Endothelial cell of hepatic sinusoid (primary cell): ENCODE results near the gene GUCA1C.

ENCODE experiments used
- in situ Hi-C: cut with HindIII; loops from 2 replicates; pipeline ENCODE4 v1.10.0; 2017; ENCODE audit warnings: low sequenced_read_pairs

The GUCA1C gene

GRCh38 chr3:108953700-108954099 is at the start of gene GUCA1C:
TSS of gene GUCA1C (minus strand) at chr3:108953879. CDS start at chr3:108953762, 117 bp downstream.
- in situ Hi-C loops = no loop called here

GRCh38 chr3:108998436-108998835 is 44.8 kb upstream of the GUCA1C start:
- in situ Hi-C loops = no loop called here

GRCh38 chr3:108985844-108986243 is 32.2 kb upstream of the GUCA1C start:
- in situ Hi-C loops = no loop called here

- in situ Hi-C loops = no loop called here
Observed at GRCh38 chr3:108983051-108983450, 29.4 kb upstream of the GUCA1C start.

- in situ Hi-C loops = no loop called here
Observed at GRCh38 chr3:108976058-108976457, 22.4 kb upstream of the GUCA1C start.

- in situ Hi-C loops = no loop called here
Observed at GRCh38 chr3:108973019-108973418, 19.3 kb upstream of the GUCA1C start.

- in situ Hi-C loops = no loop called here
Observed at GRCh38 chr3:108972482-108972881, 18.8 kb upstream of the GUCA1C start.

- in situ Hi-C loops = no loop called here
Observed at GRCh38 chr3:108970561-108970960, 16.9 kb upstream of the GUCA1C start.

- in situ Hi-C loops = no loop called here
Observed at GRCh38 chr3:108966773-108967172, 13.1 kb upstream of the GUCA1C start.

GRCh38 chr3:108959017-108959416 is 5.3 kb upstream of the GUCA1C start:
- in situ Hi-C loops = no loop called here

GRCh38 chr3:108953210-108953609 is 469 bp downstream of the GUCA1C start:
- in situ Hi-C loops = no loop called here

GRCh38 chr3:108951820-108952501 is 1.7 kb downstream of the GUCA1C start:
- in situ Hi-C loops = no loop called here

- in situ Hi-C loops = no loop called here
Observed at GRCh38 chr3:108947855-108948254, 5.8 kb downstream of the GUCA1C start.

- in situ Hi-C loops = no loop called here
Observed at GRCh38 chr3:108946292-108947285, 7.1 kb downstream of the GUCA1C start.

GRCh38 chr3:108940568-108941263 is 13.0 kb downstream of the GUCA1C start:
- in situ Hi-C loops = no loop called here

GRCh38 chr3:108940166-108940565 is 13.5 kb downstream of the GUCA1C start:
- in situ Hi-C loops = no loop called here

- in situ Hi-C loops = no loop called here
Observed at GRCh38 chr3:108936924-108937689, 16.6 kb downstream of the GUCA1C start.

GRCh38 chr3:108931035-108931434 is 22.6 kb downstream of the GUCA1C start:
- in situ Hi-C loops = no loop called here

GRCh38 chr3:108918866-108919265 is 34.8 kb downstream of the GUCA1C start:
- in situ Hi-C loops = loop anchor here (25.0 kb wide), 1 partner anchor 257 kb away; no protein-coding TSS in a partner anchor
